OCI-M2 (cell line): Measurements from ENCODE around the gene SCN2B.

Experiments
- DNase-seq: peaks from one replicate; lab custom pipeline; 2025; ENCODE audit not compliant: unreplicated experiment; lab: John Stamatoyannopoulos, UW

SCN2B gene

DNA sequence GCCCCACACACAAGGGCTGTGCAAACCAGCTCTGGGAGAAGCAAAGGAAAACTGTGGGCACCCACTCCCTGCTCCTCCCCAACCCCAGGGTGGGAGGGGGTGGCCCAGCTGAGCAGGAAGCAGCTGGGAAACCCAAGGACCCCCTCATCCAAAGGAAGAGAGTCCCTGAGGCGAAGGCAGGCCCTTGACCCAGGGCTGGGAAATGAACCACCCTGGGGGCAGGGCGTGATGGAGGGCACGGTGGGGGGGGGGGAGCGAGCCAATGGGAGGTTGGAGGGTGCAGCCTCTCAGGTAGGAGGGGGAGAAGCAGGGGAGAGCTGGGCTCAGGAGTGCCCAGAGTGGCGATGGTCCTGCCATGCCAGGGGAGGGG lies 40.7 kb downstream of the SCN2B start:
- no peak for DNase-seq

DNA sequence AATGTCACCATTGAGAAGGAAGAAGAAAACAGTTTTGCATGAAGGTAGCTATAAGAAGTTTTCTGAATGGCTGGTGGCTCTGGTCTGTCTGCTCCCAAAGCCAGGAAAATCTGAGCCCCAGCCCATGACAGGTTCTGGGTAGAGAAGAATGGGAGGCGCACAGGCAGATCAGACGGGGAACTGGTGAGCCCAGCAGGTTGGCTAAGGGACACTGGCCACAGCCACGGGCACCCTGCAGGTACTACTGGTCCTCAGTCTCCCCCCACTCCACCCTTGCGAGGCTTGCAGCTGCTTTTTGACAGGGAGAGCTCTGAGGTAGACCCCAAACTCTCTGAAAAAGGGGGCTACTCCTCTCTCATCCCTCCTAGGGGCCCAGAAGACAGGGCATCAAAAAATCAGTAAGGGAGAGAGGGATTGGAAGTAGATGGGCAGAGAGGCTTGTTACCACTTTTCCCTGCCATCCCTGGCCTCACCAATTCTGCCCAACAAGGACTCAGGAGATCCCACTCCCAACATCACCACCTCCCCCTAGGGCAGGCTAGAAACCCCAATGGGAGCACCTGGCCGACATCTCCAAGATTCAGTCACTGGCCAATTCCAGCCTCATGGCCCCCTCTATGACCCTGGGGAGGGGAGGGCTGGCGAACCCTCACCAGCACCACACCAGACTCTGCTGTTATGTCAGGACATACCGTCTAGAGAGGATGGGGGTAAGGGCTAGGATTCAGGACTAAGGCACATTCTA lies 41.2 kb downstream of the SCN2B start:
- no peak for DNase-seq

DNA sequence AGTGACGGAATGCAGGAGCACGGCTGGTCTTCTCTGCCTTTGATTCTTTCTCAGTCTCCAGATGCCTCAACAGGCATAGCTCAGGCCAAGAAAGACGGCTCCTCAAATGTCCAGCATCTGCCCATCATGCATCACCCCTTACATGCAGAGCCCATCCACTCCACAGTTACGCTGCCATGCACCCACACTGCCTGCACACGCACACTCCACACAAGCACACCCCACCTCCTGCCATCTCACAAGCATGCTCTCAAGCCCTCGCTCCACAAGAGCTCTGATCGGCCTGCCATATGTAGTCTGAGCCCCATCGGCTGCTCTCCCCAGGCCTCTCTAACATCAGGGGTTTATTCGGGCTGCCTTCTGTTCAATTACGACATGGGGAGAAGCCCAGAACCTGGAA lies 42.6 kb downstream of the SCN2B start:
- no peak for DNase-seq

DNA sequence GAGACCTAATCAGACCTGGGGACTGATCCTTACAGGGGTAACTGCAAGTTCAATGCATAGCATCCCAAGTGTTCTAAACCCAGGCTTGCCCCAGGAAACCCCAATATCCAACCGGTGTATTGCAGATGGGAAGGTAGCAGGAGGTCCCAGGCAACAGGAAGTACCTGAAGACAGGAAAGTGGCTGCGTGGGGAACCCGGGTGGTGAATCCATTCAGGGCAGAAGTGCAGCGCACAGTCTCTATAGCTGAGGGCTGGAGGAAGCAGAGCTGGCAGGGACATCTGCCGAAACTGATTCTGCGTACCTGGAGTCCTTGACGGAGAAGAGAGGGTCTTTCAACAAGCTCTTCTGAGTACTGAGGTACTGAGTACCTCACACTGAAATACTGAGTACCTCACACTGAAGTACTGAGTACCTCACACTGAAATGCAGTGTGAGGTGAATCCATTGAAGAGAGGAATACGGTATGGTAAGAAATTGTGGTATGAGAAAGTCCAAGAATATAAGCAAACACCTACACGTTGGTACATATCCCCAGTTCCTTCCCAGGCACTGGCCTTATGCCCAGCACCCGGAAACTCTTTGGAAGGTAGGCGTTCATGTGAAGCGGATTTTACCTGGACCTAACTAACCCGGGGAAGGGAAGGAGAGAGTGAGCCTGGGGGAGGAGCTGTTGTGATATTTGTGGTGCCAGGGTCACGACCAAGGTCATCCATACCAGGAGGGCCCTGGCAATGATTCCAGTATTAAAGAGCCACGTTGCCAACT lies 43.9 kb downstream of the SCN2B start:
- DNase-seq = no peak

DNA sequence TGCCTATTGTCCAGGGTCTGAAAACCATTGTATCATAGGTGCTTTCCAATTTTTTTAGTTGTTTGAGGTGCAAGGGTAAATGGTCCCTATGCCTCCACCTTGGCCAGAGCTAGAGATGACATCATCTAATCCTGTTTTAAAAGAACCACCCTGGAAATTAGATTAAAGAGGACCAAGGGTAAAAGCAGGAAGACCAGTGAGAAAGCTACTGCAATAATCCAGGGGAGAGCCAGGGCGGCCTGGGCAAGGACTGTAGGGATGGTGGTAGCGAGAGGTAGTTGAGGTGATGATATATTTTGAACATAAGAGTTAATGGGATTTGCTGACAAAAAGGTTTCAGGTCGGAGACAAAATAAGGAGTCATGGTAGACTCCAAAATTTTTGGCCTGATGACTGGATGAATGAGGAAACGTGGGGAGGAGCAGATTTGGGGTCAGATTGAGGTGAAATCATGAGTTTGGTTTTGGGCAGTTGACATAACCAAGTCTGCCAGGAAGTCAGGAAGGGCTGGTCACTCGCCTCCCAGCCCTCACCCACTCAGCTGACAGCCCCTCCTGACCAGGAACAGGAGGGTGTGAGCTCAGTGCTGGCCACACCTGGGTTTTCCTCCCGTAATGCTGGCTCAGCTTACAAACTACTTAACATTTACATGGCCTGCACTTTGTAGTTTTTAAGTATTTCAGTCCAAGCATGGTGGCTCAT lies 46.8 kb downstream of the SCN2B start:
- no peak for DNase-seq

DNA sequence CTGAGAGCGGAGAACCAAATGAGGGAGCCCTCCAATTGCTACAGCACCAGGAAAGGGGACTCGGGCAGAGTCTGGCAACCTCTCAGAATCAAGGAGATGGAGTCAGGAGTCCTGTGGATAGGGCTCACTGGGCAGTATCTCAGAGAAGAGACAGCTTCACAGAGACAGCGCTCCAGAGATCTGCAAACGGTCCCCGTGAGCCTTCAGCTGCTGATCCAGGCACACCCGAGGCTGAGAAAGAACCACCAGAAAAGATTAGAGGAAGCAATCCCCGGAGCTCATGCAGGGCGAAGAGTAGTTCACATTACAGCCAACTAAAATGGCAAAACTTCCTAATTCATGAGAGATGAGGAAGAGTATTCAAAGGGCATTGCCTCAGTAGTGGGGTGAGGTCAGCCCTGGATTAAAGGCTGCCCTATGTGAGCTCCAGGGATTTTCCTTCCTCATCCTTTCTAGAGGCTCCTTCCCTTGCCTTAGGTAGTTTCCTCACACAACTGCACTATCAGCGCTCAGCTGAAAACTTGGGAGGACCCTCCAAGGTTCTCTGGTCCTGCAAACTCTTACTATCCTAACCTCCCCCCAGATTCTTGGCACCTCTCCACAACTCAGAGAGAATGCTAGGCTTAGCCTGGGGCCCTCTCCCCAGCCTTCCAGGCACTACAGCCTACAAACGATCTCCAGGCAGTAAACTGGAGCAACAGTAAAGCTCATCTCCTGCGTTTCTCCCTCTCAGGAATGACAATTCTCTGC lies 47.5 kb downstream of the SCN2B start:
- no peak for DNase-seq

DNA sequence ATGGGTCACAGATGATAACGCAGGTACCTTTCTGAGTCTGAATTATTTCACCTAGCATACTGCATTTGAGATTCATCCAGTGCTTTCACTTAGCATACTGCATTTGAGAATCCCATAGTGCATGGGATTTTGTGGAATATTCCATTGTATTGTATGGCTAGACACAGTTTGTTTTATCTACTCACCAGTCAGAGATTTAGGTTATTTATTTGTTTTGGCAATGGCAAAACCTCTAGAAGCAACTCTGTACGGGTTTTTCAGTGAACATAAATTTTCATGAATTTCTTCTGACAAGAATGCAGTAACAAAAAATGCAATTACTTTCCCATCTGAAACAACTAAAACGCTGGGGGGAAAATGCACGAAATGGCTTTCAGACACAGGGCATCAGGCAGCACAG lies 48.1 kb downstream of the SCN2B start:
- no peak for DNase-seq

DNA sequence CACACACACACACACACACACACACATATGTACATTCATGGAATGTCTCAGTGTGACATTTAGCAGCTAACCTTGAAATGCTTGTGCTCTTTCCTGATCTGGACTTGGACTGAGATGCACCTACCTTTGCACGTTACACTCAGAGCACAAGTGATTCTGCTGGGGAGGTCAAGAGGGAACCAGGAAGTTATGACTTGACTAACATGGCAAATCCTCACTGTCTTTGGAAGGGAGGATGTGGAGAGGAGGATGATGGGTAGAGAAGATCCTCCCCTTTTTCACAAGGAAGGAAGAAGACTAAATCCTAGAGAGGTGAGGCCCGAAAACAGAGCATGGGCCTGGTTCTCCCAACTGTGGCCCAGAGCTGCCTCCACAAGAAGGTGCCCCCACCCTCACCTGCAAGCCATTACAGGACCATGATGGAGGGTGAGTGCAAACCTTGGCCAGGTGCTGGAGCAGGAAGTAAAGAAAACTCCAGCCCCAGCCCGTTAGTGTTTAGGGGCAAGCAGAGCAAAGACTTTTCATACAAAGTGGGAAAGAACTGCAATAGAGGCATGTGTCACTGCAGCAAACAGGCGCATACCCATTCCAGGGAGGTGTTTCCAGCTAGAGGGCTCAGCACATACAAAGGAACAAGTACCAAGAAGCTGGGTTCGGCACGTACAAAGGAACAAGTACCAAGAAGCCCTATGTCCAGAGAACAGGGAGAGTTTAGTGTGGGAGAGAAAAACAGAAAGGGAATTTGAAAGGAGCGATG lies 50.2 kb downstream of the SCN2B start:
- DNase-seq = no peak

DNA sequence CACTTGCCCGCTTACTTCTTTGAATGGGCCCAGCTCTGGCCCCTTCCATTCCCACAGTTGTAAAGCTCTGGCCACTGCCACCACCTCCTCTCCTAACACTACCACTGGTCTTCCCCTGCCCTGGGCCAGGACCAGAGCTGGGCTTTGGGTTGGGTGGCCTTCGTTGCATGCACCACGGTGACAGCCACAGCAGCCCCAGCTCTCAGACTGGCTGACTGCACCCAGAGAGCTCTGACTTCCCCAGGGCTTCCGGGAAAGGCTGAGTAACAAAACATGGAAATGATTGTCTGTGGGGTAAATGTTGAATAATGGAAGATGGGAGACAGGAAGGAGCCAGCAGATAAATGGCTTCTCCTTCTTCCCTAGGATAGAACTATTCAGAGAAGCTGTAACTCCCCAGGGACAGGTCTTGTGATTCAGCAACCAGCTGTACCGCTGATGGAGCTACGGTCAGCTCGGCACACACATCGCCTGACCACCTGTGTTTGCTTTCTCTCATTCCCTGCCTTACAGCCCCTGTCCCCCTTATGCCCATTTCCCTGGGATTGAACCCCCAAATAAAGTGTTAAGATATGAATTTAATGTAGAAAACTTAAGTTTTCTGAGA lies 51.4 kb downstream of the SCN2B start:
- no peak for DNase-seq

DNA sequence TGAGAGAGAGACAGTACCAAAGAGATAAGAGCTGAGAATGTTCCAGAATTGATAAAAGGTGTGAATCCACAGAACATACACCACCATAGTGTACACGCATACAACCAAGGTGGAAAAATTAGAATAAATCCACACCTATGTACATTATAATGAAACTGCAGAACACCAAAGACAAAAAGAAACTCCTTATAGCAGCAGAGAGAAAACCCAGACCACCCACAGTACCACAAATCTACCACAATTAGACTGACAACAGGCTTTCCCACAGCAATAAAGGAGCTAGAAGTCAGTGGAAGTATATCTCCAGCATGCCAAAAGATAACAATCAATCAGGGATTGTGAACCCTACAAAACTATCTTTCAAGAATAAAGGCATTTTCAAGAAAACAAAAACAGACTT lies 55.6 kb downstream of the SCN2B start:
- DNase-seq = no peak

DNA sequence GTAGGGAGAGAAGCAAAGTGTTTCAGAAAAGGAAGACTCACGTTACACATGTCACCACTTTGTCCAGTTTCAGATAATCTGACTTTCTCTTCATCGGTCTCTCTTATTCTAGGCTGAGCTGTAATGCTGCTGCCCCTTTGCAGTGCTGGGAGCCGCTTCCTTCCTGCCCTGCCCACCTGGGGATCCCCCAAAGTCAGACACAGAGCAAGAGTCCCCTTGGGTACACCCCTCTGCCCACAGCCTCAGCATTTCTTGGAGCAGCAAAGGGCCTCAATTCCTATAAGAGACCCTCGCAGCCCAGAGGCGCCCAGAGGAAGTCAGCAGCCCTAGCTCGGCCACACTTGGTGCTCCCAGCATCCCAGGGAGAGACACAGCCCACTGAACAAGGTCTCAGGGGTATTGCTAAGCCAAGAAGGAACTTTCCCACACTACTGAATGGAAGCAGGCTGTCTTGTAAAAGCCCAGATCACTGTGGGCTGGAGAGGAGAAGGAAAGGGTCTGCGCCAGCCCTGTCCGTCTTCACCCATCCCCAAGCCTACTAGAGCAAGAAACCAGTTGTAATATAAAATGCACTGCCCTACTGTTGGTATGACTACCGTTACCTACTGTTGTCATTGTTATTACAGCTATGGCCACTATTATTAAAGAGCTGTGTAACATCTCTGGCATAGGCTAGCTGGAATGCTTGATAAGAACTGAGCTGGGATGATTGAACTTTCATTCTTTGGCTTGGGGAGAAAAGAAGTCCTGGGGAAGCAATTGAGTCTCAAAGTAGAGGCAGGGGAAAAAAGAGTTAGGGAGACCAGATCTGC lies 58.4 kb downstream of the SCN2B start:
- DNase-seq = no peak

DNA sequence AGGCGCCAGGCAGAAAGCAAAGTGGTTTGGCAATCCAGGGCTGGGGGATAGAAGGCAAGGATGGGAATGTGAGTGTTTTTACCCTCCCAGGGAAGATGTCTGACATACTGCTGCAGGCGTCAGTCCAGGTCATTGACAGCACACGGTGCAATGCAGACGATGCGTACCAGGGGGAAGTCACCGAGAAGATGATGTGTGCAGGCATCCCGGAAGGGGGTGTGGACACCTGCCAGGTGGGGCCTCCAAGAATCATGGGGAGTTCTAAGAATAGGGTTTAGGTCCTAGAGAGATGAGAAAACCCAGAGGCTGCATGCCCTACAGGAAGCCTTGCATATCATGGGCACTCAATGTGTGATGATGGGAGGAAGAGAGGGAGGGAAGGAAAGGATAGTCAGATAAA lies 61.4 kb downstream of the SCN2B start:
- DNase-seq = no peak

DNA sequence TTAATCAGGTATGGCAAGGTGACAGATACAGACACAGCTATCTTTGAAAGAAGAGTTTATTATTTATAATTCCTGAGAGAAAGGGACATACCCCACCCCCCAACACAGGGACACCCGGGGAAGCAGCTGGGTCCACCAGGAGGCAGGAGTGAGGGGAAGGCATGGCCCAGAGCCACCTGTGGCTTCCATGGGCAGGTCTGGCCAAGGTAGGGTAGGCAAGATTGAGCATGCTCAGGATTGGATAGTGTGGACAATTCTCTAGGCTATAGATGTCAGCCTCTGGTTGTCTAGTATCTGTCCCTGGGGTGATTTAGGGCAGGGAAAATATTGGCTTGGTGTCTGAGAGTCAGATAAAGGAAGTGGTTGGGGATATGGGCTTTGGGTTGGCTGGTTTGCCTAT lies 62.2 kb downstream of the SCN2B start:
- DNase-seq = no peak

DNA sequence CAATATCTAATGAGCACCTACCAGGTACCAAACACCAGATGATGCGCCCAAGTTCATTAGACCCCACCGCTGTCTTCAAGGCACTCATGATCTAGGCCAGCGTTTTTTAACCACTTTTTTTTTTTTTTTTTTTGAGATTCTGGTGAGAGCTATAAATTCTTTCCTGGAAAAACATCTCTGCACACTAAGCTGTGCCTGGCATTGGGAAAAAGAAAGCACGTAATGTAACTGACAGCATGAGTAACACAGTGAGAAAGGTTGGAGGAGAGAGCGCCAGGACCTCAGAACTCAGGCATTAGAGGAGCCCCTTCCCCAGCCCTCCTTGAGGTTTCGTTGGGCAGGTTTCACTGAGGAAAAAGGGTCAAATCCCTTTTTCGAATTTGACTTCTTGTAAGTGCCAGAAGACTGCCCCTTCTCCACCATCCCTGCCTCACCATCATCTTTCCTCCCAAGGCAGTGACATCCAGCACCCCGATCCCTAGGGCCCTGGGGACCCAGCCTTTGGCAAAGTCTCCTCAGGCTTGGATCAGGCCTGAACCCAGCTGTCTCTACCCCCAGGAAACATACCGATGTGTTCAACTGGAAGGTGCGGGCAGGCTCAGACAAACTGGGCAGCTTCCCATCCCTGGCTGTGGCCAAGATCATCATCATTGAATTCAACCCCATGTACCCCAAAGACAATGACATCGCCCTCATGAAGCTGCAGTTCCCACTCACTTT lies 63.6 kb downstream of the SCN2B start:
- DNase-seq = no peak
